ENCODE measurements around the gene SLC18A3. TPM values are rescaled to one million over a fixed set of nuclear protein-coding genes. Genes with fewer than 3 reads are reported as not detected.

SLC18A3 gene
- total RNA-seq, 1 experiment from 2014 or later, result not detected

DNA sequence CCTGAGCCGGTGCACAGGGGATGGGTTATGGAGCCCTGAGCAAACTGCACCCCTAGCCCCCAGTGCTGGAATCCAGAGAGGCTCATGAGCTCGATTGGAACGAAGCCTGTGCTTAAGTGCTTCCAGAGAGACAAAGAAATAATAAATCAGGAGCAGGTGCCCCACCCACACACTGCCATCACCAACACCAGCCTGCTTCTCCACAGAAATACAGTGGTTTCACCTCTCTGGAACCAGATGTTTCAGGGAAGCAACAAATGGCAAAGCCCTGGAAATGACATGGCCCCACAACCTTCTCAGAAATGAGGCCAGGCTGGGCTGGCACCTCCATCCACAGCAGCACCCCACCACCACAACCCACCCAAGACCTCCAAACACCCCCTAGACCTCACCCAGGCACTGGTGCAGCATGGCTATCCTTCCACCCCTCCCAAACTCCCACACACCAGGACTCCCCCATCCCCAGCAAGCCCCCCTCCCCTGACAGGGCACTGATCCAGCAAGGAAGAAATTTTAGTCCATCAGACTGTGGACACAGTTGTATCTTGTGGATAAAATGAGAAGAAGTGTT lies 4.1 kb upstream of the SLC18A3 start:
- BruUV-seq (replicated peaks), result no TSS peak
- CTCF ChIA-PET, result interaction anchor here (0.6 to 1.5 kb wide), 2 partner anchors 13 to 610 kb away, joined by 3 read pairs; no protein-coding TSS in a partner anchor
- Mint-ChIP-seq H3K9me3 (ENCODE audit: low read depth, unreplicated experiment) (no peaks in the 10 kb centered on the region), H3K27me3 (ENCODE audit: unreplicated experiment) (peaks cover 85% of the 10 kb centered on the region), H3K36me3 (ENCODE audit: insufficient read depth, unreplicated experiment) (no peaks in the 10 kb centered on the region), H3K4me3 (ENCODE audit: low read depth, unreplicated experiment) (no peak overlapping the region), H3K27ac (ENCODE audit: unreplicated experiment) (no peak overlapping the region), H3K4me1 (ENCODE audit: low read depth, unreplicated experiment) (peaks cover 14% of the 10 kb centered on the region)
- intact Hi-C loops (cut with micrococcal nuclease; ENCODE audit: unreplicated experiment), result no loop called here
- TF ChIP-seq, protein P1, sequence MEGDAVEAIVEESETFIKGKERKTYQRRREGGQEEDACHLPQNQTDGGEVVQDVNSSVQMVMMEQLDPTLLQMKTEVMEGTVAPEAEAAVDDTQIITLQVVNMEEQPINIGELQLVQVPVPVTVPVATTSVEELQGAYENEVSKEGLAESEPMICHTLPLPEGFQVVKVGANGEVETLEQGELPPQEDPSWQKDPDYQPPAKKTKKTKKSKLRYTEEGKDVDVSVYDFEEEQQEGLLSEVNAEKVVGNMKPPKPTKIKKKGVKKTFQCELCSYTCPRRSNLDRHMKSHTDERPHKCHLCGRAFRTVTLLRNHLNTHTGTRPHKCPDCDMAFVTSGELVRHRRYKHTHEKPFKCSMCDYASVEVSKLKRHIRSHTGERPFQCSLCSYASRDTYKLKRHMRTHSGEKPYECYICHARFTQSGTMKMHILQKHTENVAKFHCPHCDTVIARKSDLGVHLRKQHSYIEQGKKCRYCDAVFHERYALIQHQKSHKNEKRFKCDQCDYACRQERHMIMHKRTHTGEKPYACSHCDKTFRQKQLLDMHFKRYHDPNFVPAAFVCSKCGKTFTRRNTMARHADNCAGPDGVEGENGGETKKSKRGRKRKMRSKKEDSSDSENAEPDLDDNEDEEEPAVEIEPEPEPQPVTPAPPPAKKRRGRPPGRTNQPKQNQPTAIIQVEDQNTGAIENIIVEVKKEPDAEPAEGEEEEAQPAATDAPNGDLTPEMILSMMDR (IDR thresholded peaks at IDR 0.05; ENCODE audit: unreplicated experiment), result no peak
- no peak for DNase-seq

DNA sequence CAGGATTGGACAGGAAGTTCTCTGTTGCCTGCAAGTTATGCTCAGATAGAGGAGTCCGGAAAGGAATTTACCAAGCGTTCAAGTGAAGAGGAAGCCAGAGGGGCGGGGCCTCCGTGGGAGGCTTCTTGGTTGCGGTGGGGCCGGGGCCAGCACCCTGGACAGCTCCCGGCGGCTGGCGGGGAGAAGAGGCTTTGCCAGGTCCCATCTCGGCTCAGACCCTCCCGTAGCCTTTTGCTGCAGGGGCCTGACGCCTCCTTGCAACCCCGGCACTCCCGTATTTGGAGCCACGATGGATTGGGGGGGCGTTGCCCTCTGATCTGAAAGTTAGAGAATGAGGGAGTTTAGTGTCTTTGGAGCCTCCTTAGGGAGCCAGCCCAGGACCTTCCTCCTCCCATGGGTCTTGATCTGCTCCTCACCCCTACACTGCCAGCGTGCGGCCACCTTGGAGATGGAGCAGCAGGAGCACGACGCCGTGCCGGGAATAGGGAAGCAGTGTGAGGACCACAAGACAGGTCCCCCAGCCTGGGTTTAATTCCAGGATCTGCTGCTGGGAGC lies 3.1 kb upstream of the SLC18A3 start:
- BruUV-seq (replicated peaks), result no TSS peak
- peak; percentile 80 for DNase-seq
- CTCF ChIA-PET, result interaction anchor here (0.6 to 1.5 kb wide), 2 partner anchors 14 to 609 kb away, joined by 3 read pairs; no protein-coding TSS in a partner anchor

DNA sequence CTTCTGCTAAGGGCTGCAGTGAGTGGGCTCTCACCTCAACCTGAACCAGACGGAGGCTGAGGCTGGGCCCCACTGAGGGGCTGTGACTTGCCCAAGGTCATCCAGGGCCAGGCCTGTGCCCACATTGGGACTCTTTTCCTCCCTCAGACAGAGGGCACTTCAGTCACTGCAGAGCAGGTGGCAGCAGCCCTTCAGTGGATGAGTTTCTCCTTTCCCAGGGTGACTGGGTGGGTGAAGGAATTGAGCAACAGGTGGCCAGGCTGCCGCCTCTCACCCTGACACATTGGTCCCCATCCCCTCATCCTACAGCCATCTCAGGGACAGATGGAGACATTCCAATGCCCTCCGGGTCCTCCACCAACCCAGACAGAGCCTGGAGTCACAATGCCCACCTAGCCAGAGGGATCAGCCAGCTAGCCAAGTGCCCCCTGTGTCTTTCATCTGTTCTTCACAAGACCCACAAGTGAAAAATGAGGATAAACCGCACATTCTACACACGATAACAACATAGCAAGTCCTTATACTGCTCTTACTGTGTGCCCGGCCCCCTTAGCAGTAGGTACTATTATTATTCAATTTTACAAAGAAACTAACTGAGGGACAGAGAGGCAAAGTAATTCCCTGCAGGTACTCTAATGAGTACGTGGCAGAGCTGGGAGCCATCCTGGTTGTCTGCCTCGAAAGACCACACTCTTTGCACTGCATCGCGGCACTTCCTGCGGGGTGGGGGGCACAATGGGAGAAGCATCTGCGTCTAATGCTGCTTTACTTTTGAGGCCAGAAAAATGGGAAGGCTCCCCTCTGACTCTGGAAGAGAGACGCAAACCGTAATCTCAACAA lies 1.7 kb upstream of the SLC18A3 start:
- TF ChIP-seq, protein P1 (IDR thresholded peaks at IDR 0.05; ENCODE audit: unreplicated experiment), result no peak
- H3K4me1 Mint-ChIP-seq (ENCODE audit: low read depth, unreplicated experiment), result no peaks in the 10 kb centered on the region
- no peak overlapping the region for H3K27ac Mint-ChIP-seq (ENCODE audit: unreplicated experiment)
- H3K9me3 Mint-ChIP-seq (ENCODE audit: low read depth, unreplicated experiment), result peaks cover 6% of the 10 kb centered on the region
- no peak for DNase-seq
- peaks cover 81% of the 10 kb centered on the region for H3K27me3 Mint-ChIP-seq (ENCODE audit: unreplicated experiment)
- H3K36me3 Mint-ChIP-seq (ENCODE audit: insufficient read depth, unreplicated experiment), result no peaks in the 10 kb centered on the region
- intact Hi-C loops (cut with micrococcal nuclease; ENCODE audit: unreplicated experiment), result no loop called here
- CTCF ChIA-PET, result no interaction called here
- H3K4me3 Mint-ChIP-seq (ENCODE audit: low read depth, unreplicated experiment), result no peak overlapping the region
- BruUV-seq (replicated peaks), result no TSS peak

More for the DNA sequence above, 3.1 kb upstream of the SLC18A3 start:
- intact Hi-C loops (cut with micrococcal nuclease; ENCODE audit: unreplicated experiment), result no loop called here
- peaks cover 3% of the 10 kb centered on the region for H3K4me1 Mint-ChIP-seq (ENCODE audit: low read depth, unreplicated experiment)
- peaks cover 2% of the 10 kb centered on the region for H3K9me3 Mint-ChIP-seq (ENCODE audit: low read depth, unreplicated experiment)
- no peak overlapping the region for H3K27ac Mint-ChIP-seq (ENCODE audit: unreplicated experiment)
- peaks cover 81% of the 10 kb centered on the region for H3K27me3 Mint-ChIP-seq (ENCODE audit: unreplicated experiment)
- no peaks in the 10 kb centered on the region for H3K36me3 Mint-ChIP-seq (ENCODE audit: insufficient read depth, unreplicated experiment)
- H3K4me3 Mint-ChIP-seq (ENCODE audit: low read depth, unreplicated experiment), result no peak overlapping the region
- TF ChIP-seq, protein P1 (IDR thresholded peaks at IDR 0.05; ENCODE audit: unreplicated experiment), result no peak

DNA sequence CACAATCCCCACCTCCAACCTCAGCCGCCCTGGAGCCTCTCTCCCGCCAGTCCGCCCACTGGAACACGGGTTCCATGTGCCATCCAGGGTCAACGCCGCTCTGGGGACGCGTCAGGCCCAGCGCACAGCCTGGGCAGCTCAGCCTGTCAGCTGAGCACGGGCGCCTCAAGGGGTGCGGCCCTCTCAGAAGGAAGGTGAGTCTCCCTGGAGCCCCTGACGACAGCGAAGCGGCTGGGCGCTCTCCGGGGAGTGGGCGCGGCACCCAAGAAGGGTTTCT lies 1.2 kb upstream of the SLC18A3 start:
- no peaks in the 10 kb centered on the region for H3K36me3 Mint-ChIP-seq (ENCODE audit: insufficient read depth, unreplicated experiment)
- DNase-seq, result no peak

More for the DNA sequence above, 1.2 kb upstream of the SLC18A3 start:
- intact Hi-C loops (cut with micrococcal nuclease; ENCODE audit: unreplicated experiment), result no loop called here
- Mint-ChIP-seq H3K9me3 (ENCODE audit: low read depth, unreplicated experiment) (peaks cover 6% of the 10 kb centered on the region), H3K4me3 (ENCODE audit: low read depth, unreplicated experiment) (no peak overlapping the region), H3K27me3 (ENCODE audit: unreplicated experiment) (peaks cover 81% of the 10 kb centered on the region), H3K4me1 (ENCODE audit: low read depth, unreplicated experiment) (no peaks in the 10 kb centered on the region), H3K27ac (ENCODE audit: unreplicated experiment) (no peak overlapping the region)
- TF ChIP-seq, protein P1 (IDR thresholded peaks at IDR 0.05; ENCODE audit: unreplicated experiment), result no peak
- BruUV-seq (replicated peaks), result no TSS peak
- CTCF ChIA-PET, result no interaction called here

Data from Calu3 (cell line).